ENCODE results near the gene OR1F1. TPM values are rescaled to one million over a fixed set of nuclear protein-coding genes. Genes with fewer than 3 reads are reported as not detected.
"Not testable (repeated sequence)": the region's sequence is repeated elsewhere in the genome, so short reads cannot be mapped to it uniquely, and the experiment has no call there.

OR1F1 gene
- polyA plus RNA-seq, 3 donors, result not detected

DNA sequence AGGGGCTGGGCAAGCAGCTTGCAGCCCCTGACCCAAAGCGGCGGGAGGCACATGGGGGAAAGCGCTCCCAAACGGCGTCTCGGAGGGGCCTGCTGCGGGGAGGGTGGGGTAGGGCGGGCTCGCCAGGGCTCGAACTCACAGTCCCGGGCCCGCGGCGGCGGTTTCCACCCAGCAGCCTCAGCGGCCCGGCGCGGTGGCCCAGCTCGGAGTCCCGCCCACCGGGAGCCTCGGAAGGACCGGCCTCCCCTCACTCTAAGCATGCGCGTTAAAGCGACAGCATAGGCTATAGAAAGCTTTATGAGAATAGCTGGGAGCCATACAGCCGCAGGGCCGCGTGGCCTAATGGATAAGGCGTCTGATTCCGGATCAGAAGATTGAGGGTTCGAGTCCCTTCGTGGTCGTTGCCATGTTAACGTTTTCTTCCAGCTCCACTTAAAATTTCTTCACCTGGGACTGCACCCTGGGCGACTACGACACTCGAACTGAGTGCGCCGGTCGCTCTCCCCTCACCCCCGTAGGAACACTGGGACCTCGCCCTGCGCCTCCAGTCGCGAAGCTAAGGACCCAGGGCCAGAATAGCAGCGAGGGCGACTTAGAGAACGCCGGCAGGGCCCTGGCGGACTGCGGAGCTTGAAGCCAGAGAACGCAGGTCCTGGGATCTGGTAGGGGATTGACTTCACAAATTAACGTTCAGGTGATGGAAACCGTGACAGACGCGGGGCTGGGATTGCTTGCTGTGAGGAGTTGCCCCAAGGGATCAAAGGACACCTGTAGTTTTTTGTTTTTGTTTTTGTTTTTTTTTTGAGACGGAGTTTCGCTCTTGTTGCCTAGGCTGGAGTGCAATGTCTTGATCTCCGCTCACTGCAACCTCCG, 37.4 kb upstream of the OR1F1 start:
- peak; percentile 93 to 97 (median 93) for DNase-seq (ENCODE audit: low read depth in 3 of 3, low spot score in 2 of 3)

DNA sequence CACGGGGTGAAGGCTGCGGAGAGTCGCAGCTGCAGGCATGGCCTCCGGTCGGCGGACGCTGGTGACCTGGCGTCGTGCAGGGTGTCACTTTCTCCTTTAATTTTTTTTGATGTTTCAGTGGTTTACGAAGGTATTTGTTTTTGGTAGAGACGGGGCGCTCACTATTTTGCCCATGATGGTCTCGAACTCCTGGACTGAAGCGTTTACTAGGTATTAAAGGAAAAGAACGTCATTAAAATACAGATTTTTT, 36.1 kb upstream of the OR1F1 start:
- no peak for DNase-seq (ENCODE audit: low read depth in 3 of 3, low spot score in 2 of 3)

DNA sequence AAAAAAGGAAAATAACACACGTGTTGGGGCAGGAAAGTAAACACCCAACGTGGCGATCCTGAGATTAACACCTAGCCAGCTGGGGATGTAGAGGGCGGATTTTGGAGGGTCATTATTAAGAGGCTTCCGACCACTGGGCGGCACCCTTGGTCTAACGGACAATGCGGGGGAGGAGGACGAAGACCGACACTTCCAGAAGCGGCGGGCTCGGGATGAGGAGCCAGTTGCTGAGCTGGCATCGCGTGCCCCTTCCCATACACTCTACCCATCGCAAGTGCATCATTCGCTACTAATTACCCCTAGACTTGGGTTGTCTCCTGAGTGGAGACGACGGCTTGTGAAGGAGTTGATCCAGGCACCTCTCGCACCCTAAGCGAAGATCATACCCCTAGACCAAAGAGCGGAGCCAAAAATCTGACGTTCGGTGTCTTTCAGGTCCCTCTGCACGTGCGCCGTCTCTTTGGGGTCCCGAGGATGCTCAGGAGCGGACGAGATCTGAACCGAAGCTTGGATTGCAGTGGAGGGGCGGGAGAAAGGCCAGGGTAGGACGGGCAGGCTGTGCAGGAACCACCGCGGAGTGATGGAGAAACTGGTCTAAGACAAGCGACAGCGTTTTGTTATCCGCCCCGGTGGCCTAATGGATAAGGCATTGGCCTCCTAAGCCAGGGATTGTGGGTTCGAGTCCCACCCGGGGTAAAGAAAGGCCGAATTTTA, 35.6 kb upstream of the OR1F1 start:
- DNase-seq (ENCODE audit: low read depth in 3 of 3, low spot score in 2 of 3), result peak in 1 of 3 donors; percentile 85

DNA sequence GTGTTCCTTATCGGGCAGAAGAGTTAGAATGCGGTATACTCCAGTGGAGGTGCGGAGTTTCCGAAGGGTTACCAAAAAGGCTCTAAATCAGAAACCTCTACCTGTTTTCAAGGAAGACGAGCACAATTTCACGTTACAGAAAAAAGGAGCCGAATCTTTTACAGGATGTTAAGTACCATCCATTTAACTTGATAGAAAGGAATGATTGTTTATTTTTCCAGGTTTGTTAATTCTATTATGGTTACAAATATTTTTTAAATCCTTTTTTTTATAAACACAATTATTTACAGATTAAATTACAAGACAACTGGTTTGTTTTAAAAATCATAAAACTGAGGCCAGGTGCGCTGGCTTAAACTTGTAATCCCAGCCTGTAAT, 35.0 kb upstream of the OR1F1 start:
- DNase-seq (ENCODE audit: low read depth in 3 of 3, low spot score in 2 of 3), result no peak

DNA sequence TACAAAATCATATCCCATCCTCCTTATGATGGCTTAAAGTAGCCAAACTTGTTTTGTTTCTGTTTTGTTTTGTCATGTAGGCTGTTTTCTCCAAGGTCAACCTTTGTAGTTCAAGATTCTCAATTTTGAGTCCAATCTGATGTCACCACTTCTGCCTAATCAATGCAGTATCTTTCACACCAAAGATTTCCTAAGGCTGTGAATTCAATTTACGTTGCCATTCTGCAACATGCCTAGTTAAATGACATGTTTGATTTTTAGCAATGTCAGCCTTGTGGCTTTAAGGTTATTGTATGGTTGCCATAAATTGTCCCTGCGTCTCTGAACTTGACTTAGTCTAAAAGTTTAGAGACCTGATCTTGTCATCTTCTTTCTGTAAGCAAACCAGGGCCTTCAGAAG, 32.8 kb upstream of the OR1F1 start:
- no peak for DNase-seq (ENCODE audit: low read depth in 3 of 3, low spot score in 2 of 3)

DNA sequence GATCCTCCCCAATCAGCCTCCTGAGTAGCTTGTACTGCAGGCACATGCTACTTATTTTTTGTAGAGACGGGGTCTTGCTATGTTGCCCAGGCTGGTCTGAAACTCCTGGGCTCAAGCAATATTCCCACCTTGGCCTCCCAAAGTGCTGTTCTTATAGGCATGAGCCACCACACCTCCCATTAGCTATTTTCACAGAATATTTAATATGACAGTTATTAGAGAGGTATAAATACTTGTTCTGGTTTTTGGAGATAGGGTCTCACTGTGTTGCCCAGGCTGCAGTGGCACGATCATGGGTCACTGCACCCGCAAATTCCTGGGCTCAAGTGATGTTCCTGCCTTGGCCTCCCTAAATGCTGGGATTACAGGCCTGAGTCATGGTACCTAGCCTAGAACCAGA, 32.0 kb upstream of the OR1F1 start:
- no peak for DNase-seq (ENCODE audit: low read depth in 3 of 3, low spot score in 2 of 3)

DNA sequence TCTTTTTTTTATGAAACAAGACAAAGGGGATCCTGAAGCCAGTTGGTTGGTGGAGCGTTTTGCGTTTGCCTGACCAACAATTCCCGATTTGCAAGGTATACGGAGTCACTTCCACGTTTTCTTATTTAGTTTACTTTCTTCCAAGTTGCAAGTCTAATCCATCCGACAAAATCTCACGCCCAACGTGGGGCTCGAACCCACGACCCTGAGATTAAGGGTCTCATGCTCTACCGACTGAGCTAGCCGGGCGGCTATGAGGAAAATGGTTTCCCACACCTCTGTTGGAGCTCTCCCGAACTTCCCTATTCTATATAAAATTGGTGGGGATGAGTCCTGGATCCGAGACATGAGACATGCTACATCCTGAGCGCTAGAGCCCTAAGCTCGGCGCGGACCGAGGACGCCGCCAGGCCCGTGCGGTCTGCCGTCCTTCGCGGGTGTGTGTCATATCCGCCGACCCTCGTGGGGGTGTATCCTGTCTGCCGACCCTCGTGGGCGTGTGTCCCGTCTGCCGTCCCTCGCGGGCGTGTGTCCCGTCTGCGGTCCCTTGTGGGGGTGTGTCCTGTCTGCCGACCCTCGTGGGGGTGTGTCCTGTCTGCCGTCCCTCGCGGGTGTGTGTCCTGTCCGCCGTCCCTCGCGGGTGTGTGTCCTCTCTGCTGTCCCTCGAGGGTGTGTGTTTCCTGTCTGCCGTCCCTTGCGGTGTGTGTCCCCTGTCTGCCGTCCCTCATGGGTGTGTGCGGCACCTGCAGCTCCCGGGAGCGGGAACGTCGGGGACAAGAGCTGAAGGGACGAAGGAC, 30.6 kb upstream of the OR1F1 start:
- DNase-seq (ENCODE audit: low read depth in 3 of 3, low spot score in 2 of 3), result no peak

DNA sequence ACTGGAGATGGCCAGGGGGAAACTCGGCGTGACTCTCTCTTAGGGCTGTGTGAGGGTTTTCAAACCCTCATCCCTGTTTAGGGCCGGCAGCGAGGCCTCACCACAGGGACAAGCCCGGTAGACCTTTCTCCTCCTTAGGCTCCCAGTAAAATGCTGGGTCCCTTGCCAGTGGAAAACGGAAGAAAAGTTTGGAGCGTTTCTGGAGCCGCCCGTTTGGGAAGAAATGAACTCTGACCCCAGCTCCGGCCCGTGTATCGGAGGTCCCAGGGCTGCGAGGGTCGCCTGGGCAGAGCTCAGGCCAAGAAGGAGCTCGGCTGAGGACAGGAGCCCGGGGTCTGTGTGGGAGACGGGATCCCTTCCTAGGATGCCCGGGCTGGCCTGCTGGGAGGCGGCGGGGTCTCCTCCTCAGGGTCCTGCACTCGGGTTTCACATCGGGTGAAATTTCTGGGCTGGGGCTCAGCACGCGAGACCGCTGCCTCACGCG, 29.9 kb upstream of the OR1F1 start:
- DNase-seq (ENCODE audit: low read depth in 3 of 3, low spot score in 2 of 3), result no peak

DNA sequence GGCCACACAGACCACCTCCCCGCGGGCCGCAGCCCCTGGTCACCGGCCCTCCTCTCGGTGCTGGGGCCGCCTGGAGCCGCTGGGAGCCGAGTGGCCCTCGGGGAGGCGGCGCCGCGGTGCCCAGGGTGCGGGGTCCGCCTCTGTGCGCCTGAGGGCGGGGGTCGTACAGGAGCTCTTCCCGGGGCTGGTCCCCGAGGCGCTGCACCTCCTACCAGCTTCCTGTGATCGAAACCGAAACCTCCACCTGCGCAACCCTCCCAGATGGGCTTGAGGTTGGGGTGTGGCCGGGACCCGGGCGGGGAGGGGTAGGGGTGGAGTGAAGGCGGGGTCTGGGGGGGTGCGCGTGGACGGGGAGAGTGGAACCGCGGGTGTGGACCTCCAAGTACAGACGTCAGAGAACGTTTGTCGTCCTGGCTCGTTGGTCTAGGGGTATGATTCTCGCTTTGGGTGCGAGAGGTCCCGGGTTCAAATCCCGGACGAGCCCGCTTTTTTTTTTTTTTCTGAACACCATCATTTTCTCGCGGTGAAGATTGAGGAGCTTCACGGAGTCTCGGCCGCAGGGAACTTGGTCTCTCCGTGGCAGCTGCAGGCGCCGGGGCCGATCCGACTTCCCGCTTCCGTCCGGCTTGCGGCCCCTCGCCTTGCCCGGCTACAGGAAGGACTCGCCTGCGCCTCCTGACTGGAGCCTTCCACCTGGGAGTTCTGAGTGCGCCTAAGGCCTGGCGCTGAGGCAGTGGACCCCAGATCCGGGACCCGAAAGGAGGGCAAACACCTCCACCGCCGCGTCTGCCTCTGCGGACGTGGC, 29.3 kb upstream of the OR1F1 start:
- DNase-seq (ENCODE audit: low read depth in 3 of 3, low spot score in 2 of 3), result no peak

DNA sequence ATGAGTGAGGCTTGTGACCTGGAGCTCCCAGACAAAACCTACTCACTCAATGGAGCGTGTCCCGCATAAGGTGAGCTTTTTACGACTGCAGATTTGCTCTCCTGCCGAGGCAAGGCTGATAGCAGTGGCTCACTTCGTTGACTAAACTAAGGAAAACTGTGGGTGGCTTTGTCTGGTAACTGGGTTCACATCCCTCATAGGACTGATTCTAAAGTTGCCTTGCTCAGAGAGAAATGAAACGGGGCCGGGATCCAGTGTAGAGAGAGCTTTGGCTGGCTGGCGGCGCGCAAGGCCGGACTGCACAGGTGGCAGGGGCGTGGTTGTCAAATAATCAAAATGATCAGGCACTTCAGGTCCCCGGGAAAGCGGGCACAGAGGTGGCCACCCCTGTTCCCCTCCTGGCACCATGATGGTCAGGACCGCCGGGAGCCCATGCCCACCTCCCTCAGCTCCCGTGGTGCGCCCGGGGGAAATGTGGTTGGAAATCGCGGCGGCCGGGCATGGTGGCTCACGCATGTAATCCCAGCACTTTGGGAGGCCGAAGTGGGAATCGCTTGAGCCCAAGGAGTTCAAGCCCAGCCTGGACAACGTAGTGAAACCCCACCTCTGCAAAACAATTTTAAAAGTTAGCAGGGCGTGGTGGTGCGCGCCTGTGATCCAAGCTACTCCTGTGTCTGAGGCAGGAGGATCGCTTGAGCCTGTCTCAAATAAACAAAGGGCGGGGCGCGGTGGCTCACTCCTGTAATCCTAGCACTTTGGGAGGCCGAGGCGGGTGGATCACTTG, 26.6 kb upstream of the OR1F1 start:
- no peak for DNase-seq (ENCODE audit: low read depth in 3 of 3, low spot score in 2 of 3)

DNA sequence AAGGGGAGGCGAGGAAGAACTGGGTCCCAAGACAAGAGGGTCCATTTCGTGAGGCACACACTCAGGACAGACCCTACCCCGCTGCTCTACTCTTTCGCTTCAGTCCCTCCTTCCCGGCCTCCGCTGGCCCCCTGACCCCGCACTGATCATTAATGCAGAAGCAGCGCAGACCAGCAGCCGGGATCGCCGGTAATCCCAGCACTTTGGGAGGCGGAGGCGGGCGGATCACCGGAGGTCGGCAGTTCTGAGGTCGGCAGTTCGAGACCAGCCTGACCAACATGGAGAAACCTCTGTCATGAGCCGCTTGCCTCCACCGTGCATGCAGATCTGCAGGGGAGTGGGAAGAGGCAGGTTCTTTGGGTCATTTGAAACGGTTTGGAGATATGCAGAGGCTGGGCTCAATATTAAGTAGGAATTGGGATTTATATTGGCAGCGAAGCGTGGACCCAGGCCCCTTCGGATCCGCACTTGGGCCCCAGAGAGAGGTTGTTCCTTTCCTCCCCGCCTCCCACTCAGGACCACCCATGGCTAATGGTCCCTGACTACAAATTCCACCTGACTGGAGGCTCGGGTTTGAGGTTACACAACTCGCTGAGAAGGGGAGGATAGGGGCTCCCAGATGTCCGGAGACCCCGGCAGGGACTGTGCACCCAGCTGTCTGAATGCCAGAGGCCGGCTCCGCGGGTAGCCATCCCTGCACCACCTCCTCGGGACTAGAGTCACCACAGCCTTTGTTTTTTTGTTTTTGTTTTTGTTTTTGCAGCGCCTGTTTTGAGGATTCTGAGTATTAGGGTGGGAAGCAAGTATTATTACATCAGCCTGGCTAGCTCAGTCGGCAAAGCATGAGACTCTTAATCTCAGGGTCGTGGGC, 23.6 kb upstream of the OR1F1 start:
- DNase-seq (ENCODE audit: low read depth in 3 of 3, low spot score in 2 of 3), result no peak

DNA sequence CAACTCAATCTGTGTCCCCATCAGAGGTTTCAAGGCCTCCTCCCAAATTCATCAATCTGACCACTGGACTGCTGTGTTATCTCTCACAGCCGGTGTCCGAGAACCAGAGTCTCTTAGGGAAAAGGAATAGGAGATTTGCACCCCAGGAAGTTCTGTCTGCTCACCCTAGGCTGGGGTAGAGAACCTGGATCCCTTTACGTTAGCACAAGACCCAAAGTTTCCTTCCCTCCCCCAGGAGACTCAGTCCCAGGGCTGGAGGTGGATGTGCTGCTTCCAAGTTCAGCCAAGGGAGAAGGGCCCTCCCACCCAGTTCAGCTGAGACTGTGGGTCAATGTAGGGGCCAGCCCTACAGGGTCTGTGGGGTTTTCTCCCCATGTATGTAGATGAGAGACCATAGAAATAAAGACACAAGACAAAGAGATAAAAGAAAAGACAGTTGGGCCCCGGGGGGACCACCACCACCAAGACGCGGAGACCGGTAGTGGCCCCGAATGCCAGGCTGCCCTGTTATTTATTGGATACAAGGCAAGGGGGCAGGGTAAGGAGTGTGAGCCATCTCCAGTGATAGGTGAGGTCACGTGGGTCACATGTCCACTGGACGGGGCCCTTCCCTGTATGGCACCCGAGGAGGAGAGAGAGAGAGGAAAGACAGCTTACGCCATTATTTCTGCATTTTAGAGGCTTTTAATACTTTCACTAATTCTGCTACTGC, 22.7 kb upstream of the OR1F1 start:
- no peak for DNase-seq (ENCODE audit: low read depth in 3 of 3, low spot score in 2 of 3)

DNA sequence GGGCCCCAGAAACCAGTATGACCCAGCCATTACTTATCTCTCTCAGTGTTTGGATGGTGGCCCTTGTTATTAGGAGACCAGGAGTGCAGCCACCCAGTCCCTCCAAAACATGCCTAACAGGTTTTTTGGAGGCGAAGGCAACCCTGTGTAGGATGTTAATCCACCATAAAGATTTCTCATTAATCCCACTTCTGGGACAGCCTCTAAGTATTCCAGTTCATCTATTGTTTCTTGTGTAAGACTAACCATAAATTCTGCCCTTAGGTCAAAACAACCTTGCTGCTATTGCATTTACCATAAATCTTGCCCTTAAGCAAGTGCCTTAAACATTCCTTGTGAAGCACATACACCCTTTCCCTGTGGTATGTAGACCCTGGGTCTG, 21.5 kb upstream of the OR1F1 start:
- DNase-seq (ENCODE audit: low read depth in 3 of 3, low spot score in 2 of 3), result no peak

DNA sequence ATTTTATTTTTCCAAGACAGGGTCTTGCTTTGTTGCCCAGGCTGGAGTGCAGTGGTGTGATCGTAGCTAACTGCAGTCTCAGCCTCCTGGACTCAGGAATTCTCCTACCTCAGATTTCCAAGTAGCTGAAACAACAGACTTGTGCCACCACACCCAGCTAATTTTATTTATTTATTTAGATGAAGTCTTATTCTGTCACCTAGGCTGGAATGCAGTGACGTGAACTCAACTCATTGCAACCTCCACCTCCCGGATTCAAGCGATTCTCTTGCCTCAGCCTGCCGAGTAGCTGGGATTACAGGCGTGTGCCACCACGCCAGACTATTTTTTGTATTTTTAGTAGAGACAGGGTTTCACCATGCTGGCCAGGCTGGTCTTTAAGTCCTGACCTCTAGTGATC, 19.3 kb upstream of the OR1F1 start:
- not testable (repeated sequence) for DNase-seq (ENCODE audit: low read depth in 3 of 3, low spot score in 2 of 3)

DNA sequence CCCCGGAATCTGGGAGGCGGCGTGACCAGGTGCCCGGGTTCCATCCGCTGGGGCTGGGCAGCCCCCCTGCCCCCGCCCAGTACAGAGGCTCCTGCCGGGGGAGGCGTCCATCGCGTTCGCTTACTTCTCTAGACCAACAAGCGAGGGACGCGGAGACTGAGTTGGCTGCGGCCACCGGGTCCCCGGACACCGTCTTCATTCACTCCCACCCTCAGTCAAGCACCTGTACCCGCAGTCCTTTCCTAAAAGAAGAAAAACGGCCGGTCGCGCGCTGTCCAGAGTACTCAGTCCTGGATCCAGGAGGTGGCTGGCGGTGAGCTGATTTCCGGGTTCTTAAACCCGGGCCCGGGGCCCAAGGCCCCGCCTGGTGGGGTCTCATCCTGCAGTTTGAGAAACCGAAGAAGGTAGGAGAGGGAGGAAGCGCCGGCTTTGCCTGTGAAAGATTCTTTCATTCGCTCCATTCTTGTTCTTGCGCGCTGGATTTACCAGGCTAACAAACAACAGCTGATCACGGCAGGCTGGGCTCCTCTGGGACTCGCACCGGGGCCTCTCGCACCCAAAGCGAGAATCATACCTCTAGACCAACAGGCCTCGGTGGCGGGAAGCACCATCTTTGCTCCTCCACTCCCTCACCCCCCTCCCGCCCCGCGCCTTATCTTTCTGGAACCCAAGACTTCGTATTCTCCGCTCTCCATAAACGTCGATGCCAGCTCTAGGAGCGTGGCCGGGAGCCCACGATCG, 17.4 kb upstream of the OR1F1 start:
- DNase-seq (ENCODE audit: low read depth in 3 of 3, low spot score in 2 of 3), result no peak

DNA sequence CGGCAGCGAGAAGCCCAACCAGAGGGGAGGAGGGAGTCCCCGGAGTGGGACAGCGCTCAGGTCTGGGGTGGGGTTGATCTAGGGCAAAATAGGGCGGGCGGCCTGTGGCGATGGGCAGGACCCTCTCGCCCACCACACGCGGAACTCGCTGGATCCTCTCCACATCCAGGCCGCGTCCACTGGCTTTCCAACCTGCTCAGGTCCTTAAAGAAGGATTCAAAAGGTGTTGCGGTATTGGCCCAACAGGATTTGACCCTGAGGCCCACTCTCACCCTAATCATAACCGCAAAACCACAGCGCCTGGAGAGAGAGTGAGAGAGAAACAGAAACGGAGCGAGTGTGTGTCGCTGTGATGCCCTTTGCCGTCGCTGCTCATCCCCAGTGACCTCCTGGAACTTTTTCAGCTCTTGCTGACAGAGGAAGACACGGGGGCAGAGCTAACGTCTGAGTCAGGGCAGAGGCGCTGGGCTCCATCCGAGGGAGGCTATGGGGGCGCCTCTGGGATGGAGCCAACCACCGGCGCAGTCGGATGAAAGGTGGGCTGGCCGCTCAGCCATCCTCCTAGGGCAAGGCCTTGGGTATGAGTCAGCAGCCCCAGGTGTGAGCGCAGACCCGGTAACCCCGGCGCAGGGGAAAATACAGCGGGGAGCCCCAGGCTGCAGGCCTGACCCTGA, 16.7 kb upstream of the OR1F1 start:
- DNase-seq (ENCODE audit: low read depth in 3 of 3, low spot score in 2 of 3), result no peak

All from right renal cortex interstitium (tissue), 3 donors.